ENCODE data around the gene PLK5. TPM values are rescaled to one million over a fixed set of nuclear protein-coding genes. Genes with fewer than 3 reads are reported as not detected.

The PLK5 gene
- polyA plus RNA-seq, 1 of the 3 experiments (the other 2 are of a cell fraction), result not detected

- Histone ChIP-seq H3K4me1 (ENCODE audit: control insufficient read depth in 1 of 2, insufficient read depth in 2 of 2, low read depth in 1 of 2, low read length in 1 of 2) (no peaks in the 10 kb centered on the region), H3K27me3 (ENCODE audit: insufficient read depth) (peaks cover 60% of the 10 kb centered on the region), H3F3A (replicated peaks; ENCODE audit: insufficient read depth) (peaks cover 6% of the 10 kb centered on the region), H3K36me3 (replicated peaks in 1 of 2; ENCODE audit: control insufficient read depth in 1 of 2, insufficient read depth in 2 of 2, low read length in 1 of 2) (no peaks in the 10 kb centered on the region), H2AFZ (ENCODE audit: low read depth) (no peak overlapping the region), H3K27ac (ENCODE audit: low read depth in 2 of 2, low read length in 1 of 2) (no peak overlapping the region), H3K4me3 (ENCODE audit: low read depth in 2 of 2, low read length in 1 of 2) (no peak overlapping the region), H3K4me2 (no peak overlapping the region), H3K9me2 (no peaks in the 10 kb centered on the region), H3K79me2 (ENCODE audit: insufficient read depth) (no peaks in the 10 kb centered on the region), H4K20me1 (ENCODE audit: insufficient read depth) (no peaks in the 10 kb centered on the region), H3K9ac (no peak overlapping the region), H3K9me3 (no peaks in the 10 kb centered on the region)
- no peak for DNase-seq
- no peak for TF ChIP-seq RAD21 (IDR thresholded peaks at IDR 0.05; ENCODE audit: low read length)
- no peak for TF ChIP-seq RFX5 (IDR thresholded peaks at IDR 0.05; ENCODE audit: low read length)
- POLR2A ChIA-PET, result no interaction called here
- CTCF ChIA-PET, result interaction anchor here (0.6 to 1.7 kb wide), 4 partner anchors 22 to 238 kb away, joined by 3 to 8 read pairs (median 3); partner anchors contain the start of gene REEP6
- WGBS (ENCODE audit: low lambda C conversion rate), result 17% methylated on average over 27 of the region's 49 CpGs
Observed at GRCh38 chr19:1524287-1524971, 552 bp downstream of the PLK5 start.

GRCh38 chr19:1524972-1525325 is 1.1 kb downstream of the PLK5 start:
- POLR2A ChIA-PET, result no interaction called here
- DNase-seq, result no peak
- H3K36me3 ChIP-seq (replicated peaks in 1 of 2; ENCODE audit: control insufficient read depth in 1 of 2, insufficient read depth in 2 of 2, low read length in 1 of 2), result no peaks in the 10 kb centered on the region
- peaks cover 65% of the 10 kb centered on the region for H3K27me3 ChIP-seq (ENCODE audit: insufficient read depth)
- peaks cover 6% of the 10 kb centered on the region for H3F3A ChIP-seq (replicated peaks; ENCODE audit: insufficient read depth)
- CTCF ChIA-PET, result interaction anchor here (1.5 to 1.7 kb wide), 2 partner anchors 21 to 23 kb away, joined by 4 to 8 read pairs; no protein-coding TSS in a partner anchor
- no peak overlapping the region for H3K4me2 ChIP-seq
- 22% methylated on average over 9 of the region's 17 CpGs for WGBS (ENCODE audit: low lambda C conversion rate)
- no peaks in the 10 kb centered on the region for H3K9me2 ChIP-seq
- H2AFZ ChIP-seq (ENCODE audit: low read depth), result no peak overlapping the region
- H3K9me3 ChIP-seq, result no peaks in the 10 kb centered on the region
- H3K27ac ChIP-seq (ENCODE audit: low read depth in 2 of 2, low read length in 1 of 2), result no peak overlapping the region
- no peak for TF ChIP-seq PBX3 (IDR thresholded peaks at IDR 0.05)
- no peak for TF ChIP-seq MAX (IDR thresholded peaks at IDR 0.05; ENCODE audit: low read depth)
- no peak for TF ChIP-seq POLR2AphosphoS5 (IDR thresholded peaks at IDR 0.05; ENCODE audit: low read depth, low read length)
- TF ChIP-seq USF1 (IDR thresholded peaks at IDR 0.05; ENCODE audit: borderline replicate concordance, low read depth), result no peak
- no peak for TF ChIP-seq NRF1 (IDR thresholded peaks at IDR 0.05; ENCODE audit: low read depth, low read length)
- no peak for TF ChIP-seq MXI1 (IDR thresholded peaks at IDR 0.05; ENCODE audit: low read depth, low read length)
- no peak for TF ChIP-seq TAF1 (IDR thresholded peaks at IDR 0.05; ENCODE audit: borderline replicate concordance, low read depth, low read length)
- no peak for TF ChIP-seq FOXJ3 (CRISPR knock-in tag; IDR thresholded peaks at IDR 0.05)
- no peak for TF ChIP-seq EZH2phosphoT487 (IDR thresholded peaks at IDR 0.05; ENCODE audit: borderline replicate concordance, low read depth)
- no peak for TF ChIP-seq REST (IDR thresholded peaks at IDR 0.05; ENCODE audit: low read depth, low read length)
- TF ChIP-seq RCOR1 (IDR thresholded peaks at IDR 0.05; ENCODE audit: low read length), result no peak
- H3K9ac ChIP-seq, result no peak overlapping the region
- no peaks in the 10 kb centered on the region for H4K20me1 ChIP-seq (ENCODE audit: insufficient read depth)
- H3K79me2 ChIP-seq (ENCODE audit: insufficient read depth), result no peaks in the 10 kb centered on the region
- no peaks in the 10 kb centered on the region for H3K4me1 ChIP-seq (ENCODE audit: control insufficient read depth in 1 of 2, insufficient read depth in 2 of 2, low read depth in 1 of 2, low read length in 1 of 2)
- H3K4me3 ChIP-seq (ENCODE audit: low read depth in 2 of 2, low read length in 1 of 2), result no peak overlapping the region

Data from SK-N-SH (cell line).